Caki2 (cell line): Measurements from ENCODE around the gene TGFB1. TPM values are rescaled to one million over a fixed set of nuclear protein-coding genes. Genes with fewer than 3 reads are reported as not detected.

Experiments
- DNase-seq: peaks from one replicate; pipeline ENCODE4 v3.0.0-alpha.2; 2015; ENCODE audit warnings: low read depth
- in situ Hi-C: cut with HindIII; loops from 2 replicates; pipeline ENCODE4 v1.10.0; 2016; ENCODE audit warnings: low sequenced_read_pairs, low pct_unique_long_range_greater_than_20kb, mixed read lengths
- total RNA-seq: library from RNA; depleted of rRNA; stranded (reverse); fragments of >200 nt; shearing (Covaris generic); gene quantifications from 2 replicates; pipeline ENCODE4 v1.2.3, GENCODE V29; 2014; ENCODE audit warnings: low replicate concordance

TGFB1 gene
- total RNA-seq, 1 experiment from 2014 or later = 7.2 TPM

GRCh38 chr19:41327076-41327575 lies 26.6 kb downstream of the TGFB1 start:
- DNase-seq = no peak
- in situ Hi-C loops = no loop called here

DNA sequence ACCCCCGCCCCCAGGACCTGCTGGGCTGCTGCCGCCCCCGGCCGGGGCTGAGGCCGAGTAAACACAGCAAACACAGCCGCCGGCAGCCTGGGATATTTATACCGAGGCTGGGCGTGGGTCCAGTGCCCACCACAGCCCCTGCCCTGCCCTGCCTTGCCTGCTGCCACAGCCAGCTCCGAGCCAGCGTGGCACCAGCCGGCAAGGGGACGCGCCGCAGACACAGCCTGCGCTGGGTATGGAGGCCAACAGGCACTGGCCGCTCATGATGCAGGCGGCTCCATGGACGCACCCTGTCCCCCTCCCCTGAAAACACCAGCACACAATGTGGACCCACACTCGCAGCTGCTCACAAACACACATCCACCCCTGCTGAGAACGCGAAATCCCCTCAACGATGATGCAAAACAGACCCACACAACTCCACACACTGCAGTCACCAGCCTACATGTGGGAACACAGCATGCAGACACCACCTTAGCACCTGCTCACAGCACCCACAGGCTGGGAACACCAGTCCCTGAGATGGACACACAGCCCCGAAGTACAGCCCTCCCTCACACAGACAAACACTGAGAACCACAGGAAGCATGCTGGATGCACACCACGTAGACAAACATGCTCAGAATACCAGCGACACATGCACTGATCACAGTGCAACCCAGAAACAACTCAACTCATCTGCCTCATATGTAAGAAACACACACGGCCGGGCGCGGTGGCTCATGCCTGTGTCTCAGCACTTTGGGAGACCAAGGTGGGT lies 27.6 kb downstream of the TGFB1 start:
- DNase-seq = peak; percentile 33
- in situ Hi-C loops = no loop called here

- in situ Hi-C loops = no loop called here
Observed at GRCh38 chr19:41325640-41325946, 28.1 kb downstream of the TGFB1 start.

GRCh38 chr19:41324921-41325639 lies 28.6 kb downstream of the TGFB1 start:
- DNase-seq = peak; percentile 82
- in situ Hi-C loops = no loop called here

More at GRCh38 chr19:41325640-41325946, 28.1 kb downstream of the TGFB1 start:
- DNase-seq = no peak

DNA sequence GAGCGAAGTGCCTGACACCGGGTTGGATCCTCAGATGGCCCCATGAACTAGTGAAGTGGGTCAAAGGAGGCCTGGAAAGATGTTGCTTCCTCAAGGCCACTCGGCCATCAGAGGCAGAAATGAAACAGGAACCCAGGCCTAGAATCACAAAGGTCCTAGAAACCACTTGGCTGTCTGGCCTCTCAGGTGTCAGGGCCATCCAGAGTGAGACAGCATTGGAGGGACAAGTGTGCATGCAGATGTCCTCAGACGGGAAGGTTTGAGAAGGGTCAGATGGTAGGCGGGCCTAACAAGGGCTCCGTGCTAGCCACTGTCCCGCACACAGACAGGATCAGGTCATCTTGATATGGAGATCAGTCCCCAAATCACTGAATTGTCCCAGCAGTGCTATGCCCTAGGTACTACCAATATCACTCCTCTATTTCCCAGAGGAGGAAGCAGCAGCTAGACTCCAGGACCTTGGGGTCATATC lies 29.5 kb downstream of the TGFB1 start:
- DNase-seq = peak; percentile 29
- in situ Hi-C loops = no loop called here

GRCh38 chr19:41323430-41324125 lies 30.1 kb downstream of the TGFB1 start:
- in situ Hi-C loops = no loop called here
- peak; percentile 81 for DNase-seq

DNA sequence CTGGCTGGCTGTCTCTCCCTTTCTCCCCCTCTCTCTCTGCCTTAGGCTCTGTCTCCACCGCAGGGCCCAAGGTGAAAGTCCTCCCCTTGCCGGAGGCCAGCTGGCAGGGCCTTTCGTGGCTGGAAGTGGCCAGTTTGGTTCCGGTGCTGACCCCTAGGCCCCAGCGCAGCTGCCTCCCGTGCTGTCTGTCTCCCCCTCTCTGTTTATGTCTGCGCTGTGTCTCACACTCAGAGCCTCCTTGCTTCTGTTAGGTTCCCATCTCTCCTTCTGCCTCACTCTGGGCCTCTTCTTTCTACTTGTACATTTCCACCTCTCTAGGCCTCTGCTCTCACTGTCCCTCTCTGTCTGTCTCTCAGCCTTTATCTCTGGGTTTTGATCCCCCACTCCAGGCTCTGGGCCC lies 30.7 kb downstream of the TGFB1 start:
- DNase-seq = no peak
- in situ Hi-C loops = no loop called here

- DNase-seq = no peak
- in situ Hi-C loops = no loop called here
Observed at GRCh38 chr19:41322451-41322850, 31.3 kb downstream of the TGFB1 start.

DNA sequence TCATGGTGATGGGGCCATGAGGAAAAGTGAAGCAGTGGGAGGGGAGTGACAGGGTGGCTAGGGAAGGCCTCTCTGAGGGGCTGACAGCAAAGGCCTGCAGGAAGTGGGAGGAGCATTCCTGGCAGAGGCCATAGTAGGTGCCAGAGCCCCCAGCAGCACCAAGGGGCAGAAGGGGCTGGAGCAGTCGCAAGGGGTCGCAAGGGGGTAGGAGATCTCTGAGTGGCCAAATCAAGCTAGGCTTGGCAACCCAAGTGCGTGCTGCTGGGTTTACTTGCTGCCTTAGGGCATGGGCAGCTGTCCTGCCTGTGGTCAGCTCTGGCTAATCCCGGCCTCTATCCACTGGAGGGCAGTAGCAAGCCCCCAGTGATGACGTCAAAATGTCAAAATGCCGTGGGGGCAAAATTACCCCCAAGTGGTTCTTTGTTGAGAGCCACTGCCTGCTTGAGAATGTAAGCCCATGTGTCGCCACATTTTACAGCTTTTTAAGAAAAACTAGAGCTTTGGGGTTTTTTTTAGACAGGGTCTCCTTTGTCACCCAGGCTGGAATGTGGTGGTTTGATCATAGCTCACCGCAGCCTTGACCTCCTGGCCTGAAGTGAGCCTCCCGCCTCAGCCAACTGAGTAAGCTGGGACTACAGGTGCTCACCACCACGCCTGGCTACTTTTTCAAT lies 32.0 kb downstream of the TGFB1 start:
- in situ Hi-C loops = no loop called here
- DNase-seq = peak; percentile 29

- DNase-seq = no peak
- in situ Hi-C loops = no loop called here
Observed at GRCh38 chr19:41321204-41321599, 32.5 kb downstream of the TGFB1 start.

- in situ Hi-C loops = no loop called here
- no peak for DNase-seq
Observed at GRCh38 chr19:41320568-41320967, 33.2 kb downstream of the TGFB1 start.

DNA sequence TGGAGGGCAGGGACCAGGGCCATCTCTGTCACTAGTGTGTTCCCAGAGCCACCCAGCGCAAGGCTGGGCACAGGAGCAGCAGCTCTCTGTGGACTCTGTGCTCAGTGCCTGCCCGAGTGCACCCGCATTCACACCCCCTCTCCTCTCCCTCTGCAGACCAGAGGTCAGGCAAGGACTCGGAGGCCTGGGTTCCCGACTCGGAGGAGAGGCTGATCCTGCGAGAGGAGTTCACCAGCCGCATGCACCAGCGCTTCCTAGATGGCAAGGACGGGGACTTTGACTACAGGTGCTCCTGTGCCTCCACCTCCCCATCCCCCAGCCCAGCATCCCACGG lies 33.6 kb downstream of the TGFB1 start:
- no peak for DNase-seq
- in situ Hi-C loops = no loop called here

GRCh38 chr19:41319500-41320184 lies 34.1 kb downstream of the TGFB1 start:
- no peak for DNase-seq
- in situ Hi-C loops = no loop called here

- no peak for DNase-seq
- in situ Hi-C loops = no loop called here
Observed at GRCh38 chr19:41318696-41319499, 34.8 kb downstream of the TGFB1 start.

- DNase-seq = no peak
- in situ Hi-C loops = no loop called here
Observed at GRCh38 chr19:41316306-41316920, 37.3 kb downstream of the TGFB1 start.

- no peak for DNase-seq
- in situ Hi-C loops = no loop called here
Observed at GRCh38 chr19:41311613-41312012, 42.1 kb downstream of the TGFB1 start.

GRCh38 chr19:41311072-41311471 lies 42.6 kb downstream of the TGFB1 start:
- in situ Hi-C loops = no loop called here
- peak; percentile 40 for DNase-seq
